ENCODE measurements around the gene AZIN2.

GRCh38 chr1:33043267-33044092 is 37.5 kb upstream of the AZIN2 start:
- TF ChIP-seq POLR2AphosphoS5 (IDR thresholded peaks at IDR 0.05; ENCODE audit: borderline replicate concordance, low read depth, low read length) (no peak), EZH2 (IDR thresholded peaks at IDR 0.05) (no peak)

All from SK-N-MC (cell line).